Lung (tissue), 12 donors: ENCODE results near the gene WWTR1. TPM values are rescaled to one million over a fixed set of nuclear protein-coding genes. Genes with fewer than 3 reads are reported as not detected.

Source experiments
- ATAC-seq: fragments of 200-7000 bp; cut with Tn5 transposase; one replicate; pipeline ENCODE4 v1.9.1; 2020; ENCODE audit warnings: moderate number of reproducible peaks; ENCODE audit not compliant: insufficient read depth, low FRiP score
- DNase-seq, 3 donors: peaks; one replicate each; pipeline ENCODE4 v3.0.0-alpha.2; 2013 to 2017
- H3K27ac ChIP-seq, 2 donors: one replicate each; pipeline ENCODE4 v1.5.1; 2013; ENCODE audit warnings: mild to moderate bottlenecking in 2 of 2, moderate library complexity in 2 of 2, control low read depth in 1 of 2, inconsistent platforms in 1 of 2, low read depth in 1 of 2, low read length in 1 of 2
- H3K27me3 ChIP-seq, 3 donors: one replicate each; pipeline ENCODE4 v1.5.1; 2013; ENCODE audit warnings: low read length in 2 of 3; ENCODE audit not compliant: control insufficient read depth in 3 of 3, insufficient read depth in 3 of 3
- H3K36me3 ChIP-seq, 4 donors: one replicate each; pipeline ENCODE4 v1.5.1; 2013; ENCODE audit warnings: low read length in 4 of 4, mild to moderate bottlenecking in 1 of 4, moderate library complexity in 1 of 4; ENCODE audit not compliant: control insufficient read depth in 4 of 4, insufficient read depth in 4 of 4
- H3K4me1 ChIP-seq, 5 donors: one replicate each; pipeline ENCODE4 v1.5.1; 2013; ENCODE audit warnings: low read length in 5 of 5, mild to moderate bottlenecking in 2 of 5, moderate library complexity in 1 of 5; ENCODE audit not compliant: control insufficient read depth in 5 of 5, insufficient read depth in 5 of 5
- H3K4me3 ChIP-seq: one replicate; pipeline ENCODE4 v1.5.1; 2013; ENCODE audit warnings: mild to moderate bottlenecking, control low read depth, moderate library complexity
- H3K9ac ChIP-seq, 2 donors: one replicate each; pipeline ENCODE4 v1.5.1; 2013; ENCODE audit warnings: low read length in 2 of 2, control low read depth in 1 of 2; ENCODE audit not compliant: insufficient read depth in 1 of 2
- H3K9me3 ChIP-seq, 4 donors: one replicate each; pipeline ENCODE4 v1.5.1; 2013; ENCODE audit warnings: low read length in 3 of 4, mild to moderate bottlenecking in 1 of 4, moderate library complexity in 1 of 4; ENCODE audit not compliant: control insufficient read depth in 4 of 4, insufficient read depth in 3 of 4
- CTCF ChIP-seq: IDR thresholded peaks from 2 replicates; pipeline ENCODE4 v1.5.1; 2012; ENCODE audit warnings: mild to moderate bottlenecking; ENCODE audit errors: control extremely low read depth, extremely low read depth
- WGBS, 2 donors: extraction: QIAGEN DNeasy Blood & Tissue Kit; methylation state at CpG; one replicate each; pipeline ENCODE4 v1.1.7; 2013; 5-methylcytosine and 5-hydroxymethylcytosine counted together
- polyA plus RNA-seq, 2 donors: library from polyadenylated mRNA; stranded (reverse); fragments of 200-250 nt; gene quantifications; one replicate each; pipeline ENCODE4 v1.2.1, GENCODE V29; 2013
- total RNA-seq, 2 donors: library from RNA; depleted of rRNA in 1 of 2; stranded (reverse); fragments of >200 nt in 1 of 2; gene quantifications; one replicate each; pipeline ENCODE4 v1.2.1, GENCODE V29; 2014 to 2021
- donor health status: control.
- donor health status: control.
- donor health status: Bipolar disorder and iron deficiency.
- donor health status: healthy.
- donor health status: DM: yes; HTN: yes; CAD: no.

The WWTR1 gene
- total and polyA plus RNA-seq, 4 donors: 29.3 to 186 (median 63.4) TPM

DNA sequence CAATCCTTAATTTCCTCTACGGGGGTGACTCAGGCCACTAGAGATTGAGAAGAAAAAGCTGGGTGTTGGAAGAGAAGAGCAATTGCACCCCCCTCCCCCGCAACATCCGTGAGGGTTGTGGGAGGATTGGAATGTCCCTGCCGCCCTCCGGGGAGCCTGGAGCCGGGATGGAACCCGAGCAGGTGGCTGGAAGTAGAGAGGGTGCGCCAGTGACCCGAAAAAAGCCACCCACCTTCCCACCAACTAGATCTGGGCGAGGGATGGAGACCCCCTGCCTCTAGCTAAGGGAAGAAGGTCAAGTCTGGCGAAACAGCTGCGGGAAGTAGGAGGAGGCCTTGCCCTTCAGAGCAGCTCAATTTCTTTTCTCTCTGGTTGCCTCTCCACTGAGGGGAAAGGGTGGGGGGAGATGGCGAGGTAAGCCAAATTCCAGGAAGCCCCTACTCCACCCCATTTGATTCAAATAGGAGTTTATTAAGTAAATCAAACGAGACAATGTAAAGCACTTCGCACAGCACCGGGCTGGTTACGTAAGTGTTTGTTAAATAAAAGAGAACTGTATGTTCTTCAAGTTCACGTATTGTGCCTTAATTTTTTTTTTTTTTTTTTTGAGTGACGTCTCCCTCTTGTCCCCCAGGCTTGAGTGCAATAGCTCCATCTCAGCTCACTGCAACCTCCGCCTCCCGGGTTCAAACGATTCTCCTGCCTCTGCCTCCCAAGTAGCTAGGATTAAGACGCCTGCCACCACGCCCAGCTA, 1.1 kb upstream of the WWTR1 start:
- DNase-seq (peak in 2 of 3 donors; percentile 77 to 81), ATAC-seq (peak; percentile 27)
- H3K9me3 ChIP-seq: peaks cover 0 to 4% (median 0%) of the 10 kb centered on the region in 4 donors
- H3K27ac ChIP-seq: peak overlapping the region; percentile 96 to 98
- peak overlapping the region; percentile 89 for H3K4me3 ChIP-seq
- H3K27me3 ChIP-seq: no peaks in the 10 kb centered on the region
- no peaks in the 10 kb centered on the region for H3K36me3 ChIP-seq
- peaks cover 0 to 32% (median 5%) of the 10 kb centered on the region in 5 donors for H3K4me1 ChIP-seq
- WGBS, 2 donors: 19 to 24% methylated on average over 24 of the region's 24 CpGs
- TF ChIP-seq CTCF: no peak
- H3K9ac ChIP-seq: peak overlapping the region; percentile 74 to 92

GRCh38 chr3:149657321-149657925, 402 bp downstream of the WWTR1 start:
- peaks cover 0 to 32% (median 5%) of the 10 kb centered on the region in 5 donors for H3K4me1 ChIP-seq
- H3K36me3 ChIP-seq: peaks cover 0 to 3% (median under 1%) of the 10 kb centered on the region in 4 donors
- no peak for TF ChIP-seq CTCF
- WGBS, 2 donors: 0 to 1% methylated on average over 39 to 41 of the region's 41 CpGs
- peak; percentile 36 for ATAC-seq
- DNase-seq: peak in 2 of 3 donors; percentile 82 to 86
- H3K4me3 ChIP-seq: peak overlapping the region; percentile 89
- peak overlapping the region; percentile 96 to 98 for H3K27ac ChIP-seq
- peaks cover 0 to 4% (median 0%) of the 10 kb centered on the region in 4 donors for H3K9me3 ChIP-seq
- H3K9ac ChIP-seq: peak overlapping the region; percentile 74 to 90
- no peaks in the 10 kb centered on the region for H3K27me3 ChIP-seq

- H3K9ac ChIP-seq: peak overlapping the region; percentile 74 to 90
Measured at GRCh38 chr3:149655826-149656574, 1.8 kb downstream of the WWTR1 start.

More at GRCh38 chr3:149655826-149656574, 1.8 kb downstream of the WWTR1 start:
- no peak for ATAC-seq
- peak overlapping the region; percentile 96 to 98 for H3K27ac ChIP-seq
- TF ChIP-seq CTCF: no peak
- H3K36me3 ChIP-seq: peaks cover 0 to 11% (median 4%) of the 10 kb centered on the region in 4 donors
- 39 to 76% methylated on average over 2 of the region's 2 CpGs for WGBS, 2 donors
- peak; percentile 19 to 52 (median 36) for DNase-seq
- H3K9me3 ChIP-seq: peaks cover 0 to 4% (median 0%) of the 10 kb centered on the region in 4 donors
- H3K4me1 ChIP-seq: peaks cover 0 to 32% (median 7%) of the 10 kb centered on the region in 5 donors
- peak overlapping the region; percentile 89 for H3K4me3 ChIP-seq
- H3K27me3 ChIP-seq: no peaks in the 10 kb centered on the region
